PC-3 (cell line): Measurements from ENCODE around the gene EBF4. TPM values are rescaled to one million over a fixed set of nuclear protein-coding genes. Genes with fewer than 3 reads are reported as not detected.

Experiments
- ATAC-seq: fragments of 200-7000 bp; cut with Tn5 transposase; 2 replicates; pipeline ENCODE4 v1.9.1; 2020; ENCODE audit warnings: mild to moderate bottlenecking, moderate library complexity
- BruUV-seq: library from RNA; stranded (reverse); fragments of 400-500 nt; replicated peaks from 2 replicates; lab custom pipeline; 2021; lab: Mats Ljungman, UMichigan
- CTCF ChIA-PET: fragments of 300-600 bp; sonication (Branson Sonifier 250); formaldehyde crosslinking; loops from one replicate; lab custom pipeline; 2022; ENCODE audit warnings: antibody characterized with exemption; lab: Charles Lee
- POLR2A ChIA-PET: fragments of 300-600 bp; sonication (Branson Sonifier 250); formaldehyde crosslinking; loops from one replicate; lab custom pipeline; 2022; ENCODE audit warnings: antibody characterized with exemption; ENCODE audit not compliant: unreplicated experiment; lab: Charles Lee
- DNase-seq: peaks from one replicate; pipeline ENCODE4 v3.0.0-alpha.2; 2015
- H2AFZ ChIP-seq: fragments of 300-600 bp; sonication (generic); 2 replicates; pipeline ENCODE4 v1.6.0; 2016; ENCODE audit warnings: antibody characterized with exemption, low read length
- H3F3A ChIP-seq: fragments of 300-600 bp; sonication (generic); one replicate; pipeline ENCODE4 v1.6.0; 2017; ENCODE audit warnings: antibody characterized with exemption, low read length, control low read depth, mild to moderate bottlenecking; ENCODE audit not compliant: unreplicated experiment
- H3K27ac ChIP-seq: fragments of 300-600 bp; sonication (generic); 2 replicates; pipeline ENCODE4 v1.5.1; 2016; ENCODE audit warnings: mild to moderate bottlenecking, low read length
- H3K27me3 ChIP-seq: fragments of 300-600 bp; sonication (generic); 2 replicates; pipeline ENCODE4 v1.6.1; 2016; ENCODE audit warnings: low read length, mixed read lengths
- H3K36me3 ChIP-seq: fragments of 300-600 bp; sonication (generic); 2 replicates; pipeline ENCODE4 v1.6.1; 2016; ENCODE audit warnings: low read depth, mixed run types, low read length, mixed read lengths
- H3K4me1 ChIP-seq: fragments of 300-600 bp; sonication (generic); 2 replicates; pipeline ENCODE4 v1.5.1; 2016; ENCODE audit warnings: low read length; ENCODE audit not compliant: insufficient read depth
- H3K4me2 ChIP-seq: fragments of 300-600 bp; sonication (generic); 2 replicates; pipeline ENCODE4 v1.6.0; 2016; ENCODE audit warnings: low read length
- H3K4me3 ChIP-seq: fragments of 300-600 bp; sonication (generic); 2 replicates; pipeline ENCODE4 v1.5.1; 2016; ENCODE audit warnings: mild to moderate bottlenecking, low read length, mixed read lengths
- H3K79me2 ChIP-seq: fragments of 300-600 bp; sonication (generic); 2 replicates; pipeline ENCODE4 v1.6.1; 2017; ENCODE audit warnings: low read length, mixed read lengths
- H3K9ac ChIP-seq: fragments of 300-600 bp; sonication (generic); 2 replicates; pipeline ENCODE4 v1.6.0; 2016; ENCODE audit warnings: mild to moderate bottlenecking, low read length
- H3K9me2 ChIP-seq: fragments of 300-600 bp; sonication (generic); replicated peaks from 2 replicates; pipeline ENCODE4 v1.6.1; 2016; ENCODE audit warnings: mixed run types, low read length, mixed read lengths
- H3K9me3 ChIP-seq: fragments of 300-600 bp; sonication (generic); 2 replicates; pipeline ENCODE4 v1.6.1; 2016; ENCODE audit warnings: low read length, mixed read lengths
- H4K20me1 ChIP-seq: fragments of 300-600 bp; sonication (generic); 2 replicates; pipeline ENCODE4 v1.6.1; 2016; ENCODE audit warnings: low read length, mixed read lengths
- EZH2 ChIP-seq: fragments of 300-600 bp; sonication (generic); IDR thresholded peaks from one replicate; pipeline ENCODE4 v1.6.1; 2017; ENCODE audit warnings: antibody characterized with exemption, mild to moderate bottlenecking, low read length; ENCODE audit not compliant: unreplicated experiment
- EZH2phosphoT487 ChIP-seq: fragments of 300-600 bp; sonication (generic); IDR thresholded peaks from 2 replicates; pipeline ENCODE4 v1.6.1; 2018; ENCODE audit warnings: mild to moderate bottlenecking, antibody characterized with exemption, low read length, borderline replicate concordance
- intact Hi-C: fragments of 100-400 bp; cut with micrococcal nuclease; formaldehyde crosslinking; loops from 2 replicates; pipeline ENCODE4 v1.9.0; 2023
- total RNA-seq: library from RNA; depleted of rRNA; stranded (reverse); fragments of >200 nt; gene quantifications from 2 replicates; pipeline ENCODE4 v1.2.3, GENCODE V29; 2014
- TF ChIP-seq, protein P1 (sequence below): fragments of 300-600 bp; sonication (generic); conservative IDR thresholded peaks from 2 replicates; pipeline ENCODE4 v1.5.1; 2017; ENCODE audit warnings: antibody characterized with exemption, low read depth, mild to moderate bottlenecking, low read length

The EBF4 gene
- total RNA-seq, 1 experiment from 2014 or later = 1.8 TPM

GRCh38 chr20:2804852-2805688 lies 112.5 kb downstream of the EBF4 start:
- no peak overlapping the region for H3K4me2 ChIP-seq

GRCh38 chr20:2805689-2806350 lies 113.2 kb downstream of the EBF4 start:
- no peaks in the 10 kb centered on the region for H3K4me1 ChIP-seq
- no peak overlapping the region for H3K9ac ChIP-seq
- no peaks in the 10 kb centered on the region for H3K9me2 ChIP-seq
- ChIA-PET CTCF (no interaction called here), POLR2A (no interaction called here)
- H3K27ac ChIP-seq = no peak overlapping the region
- H3K4me3 ChIP-seq = no peak overlapping the region
- intact Hi-C loops = no loop called here
- H3F3A ChIP-seq = no peaks in the 10 kb centered on the region
- H2AFZ ChIP-seq = no peak overlapping the region
- H3K9me3 ChIP-seq = no peaks in the 10 kb centered on the region
- DNase-seq = no peak
- ATAC-seq = no peak
- TF ChIP-seq EZH2 = no peak
- no peak for TF ChIP-seq EZH2phosphoT487
- TF ChIP-seq, protein P1, sequence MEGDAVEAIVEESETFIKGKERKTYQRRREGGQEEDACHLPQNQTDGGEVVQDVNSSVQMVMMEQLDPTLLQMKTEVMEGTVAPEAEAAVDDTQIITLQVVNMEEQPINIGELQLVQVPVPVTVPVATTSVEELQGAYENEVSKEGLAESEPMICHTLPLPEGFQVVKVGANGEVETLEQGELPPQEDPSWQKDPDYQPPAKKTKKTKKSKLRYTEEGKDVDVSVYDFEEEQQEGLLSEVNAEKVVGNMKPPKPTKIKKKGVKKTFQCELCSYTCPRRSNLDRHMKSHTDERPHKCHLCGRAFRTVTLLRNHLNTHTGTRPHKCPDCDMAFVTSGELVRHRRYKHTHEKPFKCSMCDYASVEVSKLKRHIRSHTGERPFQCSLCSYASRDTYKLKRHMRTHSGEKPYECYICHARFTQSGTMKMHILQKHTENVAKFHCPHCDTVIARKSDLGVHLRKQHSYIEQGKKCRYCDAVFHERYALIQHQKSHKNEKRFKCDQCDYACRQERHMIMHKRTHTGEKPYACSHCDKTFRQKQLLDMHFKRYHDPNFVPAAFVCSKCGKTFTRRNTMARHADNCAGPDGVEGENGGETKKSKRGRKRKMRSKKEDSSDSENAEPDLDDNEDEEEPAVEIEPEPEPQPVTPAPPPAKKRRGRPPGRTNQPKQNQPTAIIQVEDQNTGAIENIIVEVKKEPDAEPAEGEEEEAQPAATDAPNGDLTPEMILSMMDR = no peak
- H3K79me2 ChIP-seq = no peaks in the 10 kb centered on the region
- no peak overlapping the region for H3K4me2 ChIP-seq
- no peaks in the 10 kb centered on the region for H4K20me1 ChIP-seq
- no peaks in the 10 kb centered on the region for H3K27me3 ChIP-seq
- BruUV-seq = no TSS peak
- no peaks in the 10 kb centered on the region for H3K36me3 ChIP-seq

More at GRCh38 chr20:2804852-2805688, 112.5 kb downstream of the EBF4 start:
- Histone ChIP-seq H3K9me3 (no peaks in the 10 kb centered on the region), H3K27ac (no peak overlapping the region), H2AFZ (no peak overlapping the region), H4K20me1 (no peaks in the 10 kb centered on the region), H3K4me3 (no peak overlapping the region), H3F3A (no peaks in the 10 kb centered on the region), H3K36me3 (no peaks in the 10 kb centered on the region), H3K27me3 (no peaks in the 10 kb centered on the region), H3K4me1 (no peaks in the 10 kb centered on the region), H3K79me2 (no peaks in the 10 kb centered on the region), H3K9me2 (no peaks in the 10 kb centered on the region), H3K9ac (no peak overlapping the region)
- TF ChIP-seq EZH2phosphoT487 = no peak
- TF ChIP-seq, protein P1 = no peak
- TF ChIP-seq EZH2 = no peak
- CTCF ChIA-PET = no interaction called here
- POLR2A ChIA-PET = no interaction called here
- ATAC-seq = no peak
- DNase-seq = no peak
- intact Hi-C loops = no loop called here
- BruUV-seq = no TSS peak

GRCh38 chr20:2806351-2806701 lies 113.7 kb downstream of the EBF4 start:
- H4K20me1 ChIP-seq = no peaks in the 10 kb centered on the region
- H3K9me3 ChIP-seq = no peaks in the 10 kb centered on the region
- H3K79me2 ChIP-seq = no peaks in the 10 kb centered on the region
- no peaks in the 10 kb centered on the region for H3K36me3 ChIP-seq
- no peak overlapping the region for H3K4me2 ChIP-seq
- ChIA-PET POLR2A (no interaction called here), CTCF (no interaction called here)
- ATAC-seq = no peak
- no peaks in the 10 kb centered on the region for H3K9me2 ChIP-seq
- no peak overlapping the region for H3K9ac ChIP-seq
- TF ChIP-seq EZH2 (no peak), EZH2phosphoT487 (no peak)
- TF ChIP-seq, protein P1 = no peak
- H3K4me1 ChIP-seq = no peaks in the 10 kb centered on the region
- no peaks in the 10 kb centered on the region for H3F3A ChIP-seq
- no peak overlapping the region for H2AFZ ChIP-seq
- no peaks in the 10 kb centered on the region for H3K27me3 ChIP-seq
- BruUV-seq = no TSS peak
- intact Hi-C loops = no loop called here
- H3K27ac ChIP-seq = no peak overlapping the region
- DNase-seq = no peak
- H3K4me3 ChIP-seq = no peak overlapping the region
